GM23338 (cell line): ENCODE measurements around the gene JARID2. TPM values are rescaled to one million over a fixed set of nuclear protein-coding genes. Genes with fewer than 3 reads are reported as not detected.

Experiments used
- ATAC-seq: fragments of 200-7000 bp; cut with Tn5 transposase; 3 replicates; pipeline ENCODE4 v1.9.1; 2020
- DNase-seq: peaks from one replicate; pipeline ENCODE4 v3.0.0-alpha.2; 2015; ENCODE audit warnings: low spot score
- H2AFZ ChIP-seq: fragments of 200-600 bp; sonication (generic); 2 replicates; pipeline ENCODE4 v1.8.0; 2016; ENCODE audit warnings: antibody characterized with exemption, mild to moderate bottlenecking, moderate library complexity
- H3F3A ChIP-seq: fragments of 200-600 bp; sonication (generic); replicated peaks from 2 replicates; pipeline ENCODE4 v1.8.0; 2017; ENCODE audit warnings: antibody characterized with exemption, mixed run types, low read depth
- H3K27ac ChIP-seq: fragments of 200-600 bp; sonication (generic); 2 replicates; pipeline ENCODE4 v1.6.1; 2016; ENCODE audit warnings: low read depth
- H3K27me3 ChIP-seq: fragments of 200-600 bp; sonication (generic); 2 replicates; pipeline ENCODE4 v1.8.0; 2016; ENCODE audit warnings: mild to moderate bottlenecking, mixed run types, moderate library complexity; ENCODE audit not compliant: insufficient read depth
- H3K36me3 ChIP-seq: fragments of 200-600 bp; sonication (generic); 2 replicates; pipeline ENCODE4 v1.8.0; 2016; ENCODE audit warnings: mild to moderate bottlenecking; ENCODE audit not compliant: insufficient read depth
- H3K4me1 ChIP-seq: fragments of 200-600 bp; sonication (generic); 2 replicates; pipeline ENCODE4 v1.8.0; 2016; ENCODE audit warnings: mild to moderate bottlenecking, moderate library complexity; ENCODE audit not compliant: insufficient read depth
- H3K4me2 ChIP-seq: fragments of 200-600 bp; sonication (generic); 2 replicates; pipeline ENCODE4 v1.7.1; 2017; ENCODE audit warnings: mixed run types
- H3K4me3 ChIP-seq: fragments of 200-600 bp; sonication (generic); 2 replicates; pipeline ENCODE4 v1.6.1; 2016; ENCODE audit warnings: mixed run types
- H3K79me2 ChIP-seq: fragments of 200-600 bp; sonication (generic); replicated peaks from 2 replicates; pipeline ENCODE4 v1.8.0; 2017; ENCODE audit warnings: mild to moderate bottlenecking; ENCODE audit not compliant: insufficient read depth
- H3K9me2 ChIP-seq: fragments of 200-600 bp; sonication (generic); 2 replicates; pipeline ENCODE4 v1.8.0; 2017; ENCODE audit not compliant: insufficient read depth
- H4K20me1 ChIP-seq: fragments of 200-600 bp; sonication (generic); replicated peaks from 2 replicates; pipeline ENCODE4 v1.8.0; 2017; ENCODE audit warnings: mild to moderate bottlenecking; ENCODE audit not compliant: insufficient read depth
- H3K27ac Mint-ChIP-seq: 2 replicates; pipeline ENCODE4 v1.8.0; 2020; ENCODE audit warnings: inconsistent platforms, mild to moderate bottlenecking, moderate library complexity, mixed read lengths
- H3K27me3 Mint-ChIP-seq: 3 replicates; pipeline ENCODE4 v1.8.0; 2022; ENCODE audit warnings: low read depth, mild to moderate bottlenecking, moderate library complexity, mixed read lengths, inconsistent platforms; ENCODE audit not compliant: insufficient read depth, poor library complexity
- H3K36me3 Mint-ChIP-seq: 3 replicates; pipeline ENCODE4 v1.8.0; 2021; ENCODE audit warnings: low read depth, mild to moderate bottlenecking, inconsistent platforms, moderate library complexity, mixed read lengths
- H3K4me1 Mint-ChIP-seq: 3 replicates; pipeline ENCODE4 v1.8.0; 2020; ENCODE audit warnings: mild to moderate bottlenecking, inconsistent platforms, mixed read lengths
- H3K4me3 Mint-ChIP-seq: 3 replicates; pipeline ENCODE4 v1.8.0; 2021; ENCODE audit warnings: moderate library complexity, mild to moderate bottlenecking, inconsistent platforms, mixed read lengths
- H3K9me3 Mint-ChIP-seq: 3 replicates; pipeline ENCODE4 v1.8.0; 2020; ENCODE audit warnings: moderate library complexity, mild to moderate bottlenecking, inconsistent platforms, mixed read lengths
- CTCF ChIP-seq, 2 experiments: fragments of 200-600 bp in 1 of 2; sonication (generic) in 1 of 2; conservative IDR thresholded peaks; 2 replicates each; pipeline versions ENCODE4 v1.5.1 to v1.6.1; 2016 to 2017; ENCODE audit warnings: antibody characterized with exemption in 2 of 2, low read depth in 2 of 2, mild to moderate bottlenecking in 2 of 2, moderate library complexity in 1 of 2
- ETS1 ChIP-seq: IDR thresholded peaks from 2 replicates; pipeline ENCODE4 v1.6.1; 2016; ENCODE audit warnings: antibody characterized with exemption
- NANOG ChIP-seq: IDR thresholded peaks from 2 replicates; pipeline ENCODE4 v1.6.1; 2016; ENCODE audit warnings: antibody characterized with exemption, borderline replicate concordance
- POLR2AphosphoS5 ChIP-seq: IDR thresholded peaks from 2 replicates; pipeline ENCODE4 v1.6.1; 2016; ENCODE audit warnings: antibody characterized with exemption, low read depth
- STAT1 ChIP-seq: IDR thresholded peaks from one replicate; pipeline ENCODE4 v1.6.1; 2016; ENCODE audit warnings: antibody characterized with exemption; ENCODE audit not compliant: unreplicated experiment
- polyA plus RNA-seq: library from polyadenylated mRNA; unstranded; fragments of >200 nt; fragmentation: Nextera tagmentation; extraction: Ambion mirVana; gene quantifications from 2 replicates; pipeline ENCODE4 v1.2.1, GENCODE V29; 2016
- total RNA-seq: library from RNA; depleted of rRNA; stranded (reverse); fragments of >200 nt; shearing (Covaris generic); gene quantifications from 2 replicates; pipeline ENCODE4 v1.2.3, GENCODE V29; 2014
- TF ChIP-seq, protein P1 (sequence below): IDR thresholded peaks from one replicate; pipeline ENCODE4 v1.6.1; 2018; ENCODE audit warnings: antibody characterized with exemption; ENCODE audit not compliant: unreplicated experiment

The JARID2 gene
- total and polyA plus RNA-seq, 2 experiments from 2014 or later = 92.8 to 196 TPM

DNA sequence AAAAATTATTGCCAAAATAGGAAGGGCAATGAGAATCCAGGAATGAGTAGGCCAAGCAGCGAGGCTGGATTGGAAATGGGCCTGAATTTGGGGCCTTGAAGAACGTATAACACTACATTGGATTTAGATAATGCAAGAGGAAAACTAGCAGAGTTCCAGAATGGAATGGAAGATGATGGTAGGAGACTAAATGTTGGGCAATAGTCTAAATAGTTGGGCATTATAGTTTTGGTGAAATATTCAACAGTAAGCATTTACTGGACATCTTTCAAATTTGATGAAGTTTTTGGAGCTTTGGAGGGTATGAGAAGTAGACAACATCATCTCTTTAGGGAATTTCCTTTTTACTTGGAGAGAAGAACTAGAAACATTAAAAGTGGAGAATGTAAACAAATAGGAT lies 3.4 kb upstream of the JARID2 start (continued):
- no peak for TF ChIP-seq CTCF (conservative IDR thresholded peaks at IDR 0.05; ENCODE audit: low read depth in 2 of 2)

DNA sequence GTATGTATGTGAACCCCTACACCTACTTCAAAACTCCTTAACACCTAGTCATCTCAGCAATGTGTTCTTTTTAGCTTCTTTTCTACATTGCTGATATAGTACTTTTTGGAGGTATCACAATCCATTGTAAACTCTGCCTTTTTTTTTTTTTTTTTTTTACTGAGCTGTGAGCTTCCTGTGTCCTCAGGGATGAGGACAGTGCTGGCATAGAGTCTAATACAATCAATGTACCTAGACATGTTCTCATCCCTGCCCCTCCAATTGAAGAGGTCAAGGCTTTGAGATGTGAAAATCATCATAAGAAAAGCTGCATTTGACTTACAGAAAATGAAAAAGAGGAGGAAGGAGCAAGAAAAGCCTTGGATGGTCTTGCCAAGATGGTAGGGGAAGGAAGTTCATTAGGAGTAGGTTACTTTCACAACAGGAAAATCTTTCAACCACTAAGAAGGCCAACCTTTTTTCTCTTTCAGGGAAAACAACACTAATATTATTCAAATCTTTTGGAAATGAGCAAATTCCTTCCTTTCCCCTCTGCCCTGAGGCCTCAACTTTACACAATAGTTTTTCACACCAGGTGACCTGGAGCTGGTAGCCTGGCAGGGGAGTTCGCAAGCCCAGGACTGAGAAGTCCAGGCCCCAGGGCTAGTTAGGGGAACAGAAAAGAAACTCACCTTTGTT lies 2.8 kb upstream of the JARID2 start:
- Histone ChIP-seq H3K27me3 (no peaks in the 10 kb centered on the region), H3K4me2 (peak overlapping the region; percentile 81), H2AFZ (no peak overlapping the region), H3F3A (peaks cover 20% of the 10 kb centered on the region; the same call in 1 of the 2 replicates), H3K36me3 (no peaks in the 10 kb centered on the region), H3K27ac (peak overlapping the region; percentile 86), H3K9me2 (no peaks in the 10 kb centered on the region), H4K20me1 (peaks cover 17% of the 10 kb centered on the region), H3K4me3 (peak overlapping the region; percentile 92), H3K79me2 (peaks cover 55% of the 10 kb centered on the region), H3K4me1 (peaks cover 40% of the 10 kb centered on the region)
- ATAC-seq (peak; percentile 17), DNase-seq (peak; percentile 71)
- peak overlapping the region; percentile 85 for H3K4me3 Mint-ChIP-seq
- TF ChIP-seq NANOG (peak; percentile 71), STAT1 (no peak)
- H3K4me1 Mint-ChIP-seq = peaks cover 53% of the 10 kb centered on the region
- peaks cover 8% of the 10 kb centered on the region; the same call in 2 of the 3 replicates for H3K9me3 Mint-ChIP-seq
- peaks cover 22% of the 10 kb centered on the region for H3K36me3 Mint-ChIP-seq
- H3K27ac Mint-ChIP-seq = peak overlapping the region; percentile 92
- H3K27me3 Mint-ChIP-seq = peaks cover 14% of the 10 kb centered on the region

- Histone ChIP-seq H3K36me3 (no peaks in the 10 kb centered on the region), H4K20me1 (peaks cover 20% of the 10 kb centered on the region), H3K79me2 (peaks cover 62% of the 10 kb centered on the region), H3K27ac (peak overlapping the region; percentile 86), H3K4me1 (peaks cover 36% of the 10 kb centered on the region), H2AFZ (no peak overlapping the region), H3K4me2 (peak overlapping the region; percentile 81), H3F3A (peaks cover 17% of the 10 kb centered on the region; the same call in 1 of the 2 replicates), H3K4me3 (peak overlapping the region; percentile 92), H3K27me3 (no peaks in the 10 kb centered on the region), H3K9me2 (no peaks in the 10 kb centered on the region)
- peaks cover 20% of the 10 kb centered on the region for H3K27me3 Mint-ChIP-seq
- H3K4me1 Mint-ChIP-seq = peaks cover 50% of the 10 kb centered on the region
- peaks cover 25% of the 10 kb centered on the region for H3K36me3 Mint-ChIP-seq
- DNase-seq (peak; percentile 82), ATAC-seq (peak; percentile 7)
- peak overlapping the region; percentile 85 for H3K4me3 Mint-ChIP-seq
- H3K27ac Mint-ChIP-seq = peak overlapping the region; percentile 92
- H3K9me3 Mint-ChIP-seq = peaks cover 8% of the 10 kb centered on the region; the same call in 2 of the 3 replicates
- TF ChIP-seq ETS1 (no peak), POLR2AphosphoS5 (peak; percentile 13)
- TF ChIP-seq, protein P1, sequence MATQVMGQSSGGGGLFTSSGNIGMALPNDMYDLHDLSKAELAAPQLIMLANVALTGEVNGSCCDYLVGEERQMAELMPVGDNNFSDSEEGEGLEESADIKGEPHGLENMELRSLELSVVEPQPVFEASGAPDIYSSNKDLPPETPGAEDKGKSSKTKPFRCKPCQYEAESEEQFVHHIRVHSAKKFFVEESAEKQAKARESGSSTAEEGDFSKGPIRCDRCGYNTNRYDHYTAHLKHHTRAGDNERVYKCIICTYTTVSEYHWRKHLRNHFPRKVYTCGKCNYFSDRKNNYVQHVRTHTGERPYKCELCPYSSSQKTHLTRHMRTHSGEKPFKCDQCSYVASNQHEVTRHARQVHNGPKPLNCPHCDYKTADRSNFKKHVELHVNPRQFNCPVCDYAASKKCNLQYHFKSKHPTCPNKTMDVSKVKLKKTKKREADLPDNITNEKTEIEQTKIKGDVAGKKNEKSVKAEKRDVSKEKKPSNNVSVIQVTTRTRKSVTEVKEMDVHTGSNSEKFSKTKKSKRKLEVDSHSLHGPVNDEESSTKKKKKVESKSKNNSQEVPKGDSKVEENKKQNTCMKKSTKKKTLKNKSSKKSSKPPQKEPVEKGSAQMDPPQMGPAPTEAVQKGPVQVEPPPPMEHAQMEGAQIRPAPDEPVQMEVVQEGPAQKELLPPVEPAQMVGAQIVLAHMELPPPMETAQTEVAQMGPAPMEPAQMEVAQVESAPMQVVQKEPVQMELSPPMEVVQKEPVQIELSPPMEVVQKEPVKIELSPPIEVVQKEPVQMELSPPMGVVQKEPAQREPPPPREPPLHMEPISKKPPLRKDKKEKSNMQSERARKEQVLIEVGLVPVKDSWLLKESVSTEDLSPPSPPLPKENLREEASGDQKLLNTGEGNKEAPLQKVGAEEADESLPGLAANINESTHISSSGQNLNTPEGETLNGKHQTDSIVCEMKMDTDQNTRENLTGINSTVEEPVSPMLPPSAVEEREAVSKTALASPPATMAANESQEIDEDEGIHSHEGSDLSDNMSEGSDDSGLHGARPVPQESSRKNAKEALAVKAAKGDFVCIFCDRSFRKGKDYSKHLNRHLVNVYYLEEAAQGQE = no peak
Observed at GRCh38 chr6:15243910-15244619, 1.8 kb upstream of the JARID2 start.
